Measurements from ENCODE around the gene RCVRN.

The RCVRN gene

DNA sequence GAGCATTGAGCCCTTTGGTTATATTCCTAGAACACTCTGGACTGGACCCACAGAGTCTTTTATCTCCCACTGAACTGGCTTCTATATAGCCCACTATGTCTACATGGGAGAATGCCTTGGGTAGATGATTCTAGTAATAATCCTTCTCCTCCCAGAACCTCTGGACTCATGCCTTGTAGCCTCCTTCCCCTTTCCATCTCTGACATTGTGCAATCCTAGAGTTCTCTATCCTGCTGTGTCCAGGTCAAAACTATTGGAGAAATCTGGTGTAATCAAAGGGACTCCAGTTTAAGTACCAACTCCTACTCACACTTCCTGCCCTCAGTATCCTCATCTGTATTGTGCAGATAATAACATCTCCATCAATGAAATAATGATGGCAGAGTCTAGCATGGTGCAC lies 9.1 kb downstream of the RCVRN start:
- DNase-seq, result no peak

DNA sequence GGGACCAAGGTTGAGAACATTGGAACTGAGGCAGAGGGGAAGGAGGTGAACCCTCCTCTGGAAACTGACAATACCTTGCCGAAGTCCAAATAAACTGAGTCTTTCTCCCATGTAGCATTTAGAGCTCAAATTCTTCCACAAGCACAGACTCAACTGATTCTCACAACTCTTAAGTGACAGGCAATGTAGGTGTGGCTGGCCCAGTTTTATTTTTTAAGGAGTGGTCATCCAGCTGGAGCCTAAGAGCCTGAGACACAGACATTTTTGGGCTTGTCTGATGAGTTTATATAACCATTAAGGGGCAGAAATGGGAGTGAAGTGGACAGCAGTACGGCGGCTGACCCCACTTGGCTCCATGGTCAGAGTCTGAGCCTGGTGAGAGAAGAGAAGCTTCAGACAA lies 10.8 kb downstream of the RCVRN start:
- DNase-seq, result no peak

GRCh38 chr17:9893411-9894012 lies 11.6 kb downstream of the RCVRN start:
- DNase-seq, result peak; percentile 82

GRCh38 chr17:9890124-9890523 lies 14.9 kb downstream of the RCVRN start:
- peak; percentile 42 for DNase-seq

- no peak for DNase-seq
These were observed 17.6 kb downstream of the RCVRN start for GRCh38 chr17:9887508-9887907.

- no peak for DNase-seq
These were observed 18.7 kb downstream of the RCVRN start for GRCh38 chr17:9886141-9886930.

DNA sequence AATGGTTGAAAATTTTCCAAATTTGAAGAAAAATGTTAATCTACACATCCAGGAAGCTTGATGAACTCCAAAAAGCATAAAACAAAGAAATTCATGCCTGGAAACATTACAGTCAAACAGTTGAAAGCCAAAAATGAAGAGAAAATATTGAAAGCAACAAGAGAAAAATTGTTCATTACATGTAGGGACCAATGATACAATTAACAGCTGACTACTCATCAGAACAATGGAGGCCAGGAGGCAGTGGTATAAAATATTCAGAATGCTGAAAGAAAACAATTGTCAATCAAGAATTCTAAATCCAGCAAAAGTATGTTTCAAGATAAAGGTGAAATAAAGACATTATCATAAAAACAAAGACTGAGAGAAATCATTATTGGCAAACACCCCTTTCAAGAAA lies 21.6 kb downstream of the RCVRN start:
- DNase-seq, result no peak

DNA sequence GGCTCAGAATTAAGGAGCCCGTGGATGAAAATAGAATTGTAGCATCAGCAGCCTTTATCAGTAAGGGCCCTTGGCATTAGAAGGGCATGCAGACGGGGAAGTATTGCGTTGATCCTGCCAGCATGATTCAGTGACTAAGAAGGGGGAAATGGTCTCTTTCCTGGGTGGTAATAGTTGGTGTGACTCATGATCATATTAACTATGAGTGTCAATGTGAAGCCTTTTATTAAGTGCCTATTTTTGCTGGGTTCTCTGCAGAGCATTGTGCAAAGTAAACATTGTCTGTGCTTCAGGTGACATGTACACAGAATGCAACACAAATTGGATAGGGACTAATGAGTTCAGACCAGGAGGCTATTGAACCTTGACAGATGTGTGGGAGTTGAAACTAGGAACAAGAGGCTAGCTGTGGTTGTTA lies 24.5 kb downstream of the RCVRN start:
- peak; percentile 76 for DNase-seq

DNA sequence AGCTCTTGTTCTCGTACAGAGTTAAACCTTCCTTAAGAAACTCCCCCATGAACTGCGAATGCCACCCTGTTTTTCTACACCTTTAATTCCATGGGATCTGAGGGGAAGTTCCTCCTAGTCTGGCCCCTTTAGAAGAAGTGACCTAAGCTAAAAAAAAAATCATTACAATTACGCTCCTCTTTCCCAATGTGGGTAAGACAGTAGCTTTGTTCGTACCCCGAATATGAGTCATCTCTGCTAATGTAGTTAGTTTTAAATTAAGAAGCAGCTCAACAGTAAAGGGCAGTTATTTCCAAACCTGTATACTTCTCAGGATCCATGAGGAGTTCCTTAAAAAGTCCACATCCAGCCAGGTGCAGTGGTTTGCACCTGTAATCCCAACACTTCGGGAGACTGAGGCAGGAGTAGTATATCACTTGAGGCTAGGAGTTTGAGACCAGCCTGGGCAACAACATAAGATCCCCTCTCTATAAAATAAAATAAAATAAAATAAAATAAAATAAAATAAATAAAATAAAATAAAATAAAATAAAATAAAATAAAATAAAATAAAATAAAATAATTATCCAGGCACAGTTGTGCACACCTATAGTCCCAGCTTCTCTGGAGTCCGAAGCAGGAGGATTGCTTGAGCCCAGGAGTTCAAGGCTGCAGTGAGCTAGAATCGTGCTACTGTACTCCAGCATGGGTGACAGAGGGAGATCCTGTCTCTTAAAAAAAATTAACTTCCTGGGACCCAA lies 26.1 kb downstream of the RCVRN start:
- peak; percentile 46 for DNase-seq

DNA sequence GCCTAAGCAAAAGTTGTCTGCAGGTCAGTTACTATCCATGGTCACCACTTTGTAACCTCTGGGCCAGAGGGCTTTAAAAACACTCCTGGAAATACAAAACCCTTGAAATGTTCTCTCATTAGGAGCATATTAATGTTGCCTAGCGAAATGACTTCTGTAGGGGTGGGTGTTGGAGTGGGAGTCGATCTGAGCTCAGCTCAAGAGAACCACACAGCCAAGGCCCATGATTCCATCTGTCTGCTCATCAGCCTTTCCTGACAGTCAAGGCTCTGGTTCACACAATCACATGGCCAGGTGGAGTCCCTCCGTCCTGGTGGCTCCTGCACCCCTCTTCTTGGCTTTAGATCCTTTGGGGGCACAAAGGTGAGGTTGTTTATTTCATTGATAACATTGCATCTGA lies 26.7 kb downstream of the RCVRN start:
- no peak for DNase-seq

GRCh38 chr17:9875441-9875840 lies 29.6 kb downstream of the RCVRN start:
- DNase-seq, result peak; percentile 71

- no peak for DNase-seq
These were observed 30.3 kb downstream of the RCVRN start for GRCh38 chr17:9874722-9875121.

DNA sequence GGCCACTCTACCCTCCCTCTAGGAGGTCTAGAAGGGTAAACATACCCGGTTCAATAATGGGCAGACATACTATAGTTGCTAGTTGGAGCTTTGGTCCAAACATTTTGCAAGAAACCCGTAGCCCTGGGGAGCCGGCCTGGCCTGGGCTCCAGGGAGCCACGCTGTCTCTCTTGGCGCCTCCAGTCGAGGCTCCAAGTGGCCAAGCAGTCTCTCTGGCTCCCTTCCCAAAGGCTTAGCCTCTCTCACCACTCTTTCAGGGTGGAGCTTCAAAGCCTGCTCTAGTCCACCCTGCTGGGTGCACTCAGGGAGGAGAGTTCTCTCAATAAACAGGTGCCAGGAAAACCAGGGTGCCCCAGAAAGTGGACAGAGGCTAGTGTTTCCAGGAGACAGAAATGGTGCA lies 32.2 kb downstream of the RCVRN start:
- no peak for DNase-seq

DNA sequence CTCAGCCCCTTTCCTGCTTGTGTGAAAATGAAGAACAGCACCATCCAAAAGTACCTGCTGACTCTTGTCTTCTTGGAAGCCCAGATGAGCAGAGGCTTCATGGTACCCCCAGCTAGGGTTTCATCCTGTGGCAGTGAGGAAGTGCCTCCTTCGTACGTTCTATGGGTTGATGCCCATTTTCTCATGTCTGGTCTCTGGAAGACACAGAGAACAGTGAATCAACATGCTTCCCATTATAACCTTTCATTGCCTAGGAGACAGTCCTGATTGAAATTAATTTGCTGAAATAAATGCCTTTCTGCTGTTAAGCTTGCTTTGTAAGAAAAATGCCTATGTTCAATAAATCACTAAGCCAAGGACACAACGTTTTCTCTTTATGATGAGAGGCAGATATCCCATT lies 36.5 kb downstream of the RCVRN start:
- no peak for DNase-seq

DNA sequence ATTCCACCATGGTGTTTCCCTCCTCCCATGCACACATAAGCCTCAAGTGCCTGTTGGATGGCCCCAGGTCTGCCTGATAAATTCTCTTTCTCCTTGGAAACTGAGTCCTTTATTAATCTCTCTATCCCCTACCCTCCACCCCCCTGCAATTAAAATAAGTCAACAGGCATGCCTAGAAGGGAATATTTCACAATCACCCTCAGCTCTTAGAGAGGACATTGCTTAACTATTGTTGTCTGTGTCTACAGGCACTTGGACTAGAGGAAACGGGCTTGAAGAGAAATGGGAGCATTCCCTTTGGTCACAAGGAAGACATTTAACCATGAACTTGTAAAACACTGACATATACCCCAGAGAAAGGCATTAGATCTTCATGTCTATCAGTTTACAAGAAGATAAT lies 39.5 kb downstream of the RCVRN start:
- no peak for DNase-seq

DNA sequence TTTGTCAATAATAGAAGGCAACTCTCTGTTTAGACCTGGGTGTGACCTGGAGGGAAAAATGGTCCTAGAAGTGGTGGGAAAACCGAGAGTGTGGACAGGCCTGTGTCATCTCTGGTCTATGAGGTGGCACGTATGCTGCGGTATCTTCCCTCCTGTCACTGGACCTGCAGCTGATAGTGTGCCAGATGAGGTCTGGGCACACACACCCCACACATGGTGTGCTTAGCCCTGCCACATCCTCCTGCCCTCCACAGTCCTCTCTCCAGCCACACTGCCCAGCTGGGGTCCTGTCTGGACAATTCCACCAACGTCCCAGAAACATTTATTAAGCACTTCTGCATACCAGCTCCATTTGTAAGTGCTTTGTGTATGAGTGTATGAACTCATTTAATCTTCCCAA lies 42.1 kb downstream of the RCVRN start:
- DNase-seq, result no peak

DNA sequence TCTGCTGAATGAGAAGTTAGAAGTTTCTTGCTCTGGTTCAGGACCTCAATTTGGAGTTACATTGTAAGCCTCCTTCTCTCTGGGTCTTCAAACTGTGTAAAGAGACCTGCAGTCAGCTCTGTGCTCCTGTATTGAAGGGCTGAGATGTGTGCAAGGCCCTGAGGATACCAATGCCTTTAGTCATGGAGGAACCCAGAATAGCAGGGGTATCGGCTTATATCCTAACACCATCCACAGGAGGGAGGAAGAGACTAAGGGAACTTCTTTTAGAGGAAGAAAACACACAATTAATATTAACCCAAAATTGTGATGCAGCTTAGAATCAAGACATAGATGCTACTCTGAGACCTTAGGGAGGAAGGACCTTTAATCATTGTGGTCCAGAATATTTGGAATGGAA lies 42.9 kb downstream of the RCVRN start:
- DNase-seq, result no peak

DNA sequence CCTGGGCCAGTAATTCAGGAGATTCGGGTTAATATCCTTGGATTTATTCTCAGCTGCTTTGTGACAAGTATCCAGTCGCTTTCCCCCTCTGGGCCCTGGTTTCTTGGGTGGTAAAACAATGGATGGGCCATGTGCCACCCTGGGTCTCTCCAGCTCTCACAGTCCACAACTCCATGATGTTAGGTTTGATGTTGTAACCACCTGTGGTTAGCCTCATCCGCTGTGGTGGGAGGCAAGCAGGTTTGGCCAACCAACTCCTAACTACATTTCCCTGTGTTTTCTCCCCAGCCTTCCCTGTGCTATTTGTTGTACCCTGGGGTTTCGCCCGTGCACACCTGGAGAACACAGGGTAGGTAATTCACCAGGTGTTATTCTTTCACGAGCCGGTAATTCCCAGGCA lies 44.2 kb downstream of the RCVRN start:
- no peak for DNase-seq

DNA sequence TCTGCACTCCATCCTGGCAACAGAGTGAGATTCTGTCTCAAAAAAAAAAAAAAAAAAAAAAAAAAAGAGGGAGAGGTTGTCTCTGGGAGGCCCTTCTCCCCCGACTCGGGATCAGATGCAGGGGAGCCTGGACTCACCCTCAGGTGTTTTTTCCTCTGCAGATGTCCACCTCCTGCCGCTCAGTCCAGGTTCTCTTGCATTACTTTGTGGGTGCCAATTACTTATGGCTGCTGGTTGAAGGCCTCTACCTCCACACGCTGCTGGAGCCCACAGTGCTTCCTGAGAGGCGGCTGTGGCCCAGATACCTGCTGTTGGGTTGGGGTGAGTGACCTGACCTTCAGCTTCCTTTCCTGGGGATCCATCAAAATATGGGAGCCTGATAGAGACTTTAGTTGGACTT lies 45.3 kb downstream of the RCVRN start:
- no peak for DNase-seq

GRCh38 chr17:9855036-9855435 lies 50.0 kb downstream of the RCVRN start:
- DNase-seq, result no peak

DNA sequence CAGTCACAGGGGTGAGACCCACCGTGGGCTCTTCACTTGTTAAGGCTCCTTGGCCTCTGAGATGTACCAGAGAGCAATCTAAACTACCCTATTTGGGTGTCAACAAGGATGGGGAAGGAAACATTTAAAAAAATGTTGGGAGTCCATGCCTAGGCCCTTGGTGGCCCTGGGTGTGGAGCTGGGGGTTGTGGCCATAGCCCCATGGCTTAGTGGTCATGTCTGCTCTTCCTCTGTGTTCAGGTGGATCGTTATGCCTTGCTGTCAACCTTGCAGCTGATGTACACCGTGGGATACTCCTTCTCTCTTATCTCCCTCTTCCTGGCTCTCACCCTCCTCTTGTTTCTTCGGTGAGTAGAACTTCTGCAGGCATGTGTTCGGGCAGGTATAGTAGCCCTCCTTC lies 50.8 kb downstream of the RCVRN start:
- no peak for DNase-seq

- DNase-seq, result no peak
These were observed 54.9 kb downstream of the RCVRN start for GRCh38 chr17:9850151-9850550.

All from EL (cell line).